PC-3 (cell line): Measurements from ENCODE around the gene GAB2. TPM values are rescaled to one million over a fixed set of nuclear protein-coding genes. Genes with fewer than 3 reads are reported as not detected.

Source experiments
- ATAC-seq: fragments of 200-7000 bp; cut with Tn5 transposase; 2 replicates; pipeline ENCODE4 v1.9.1; 2020; ENCODE audit warnings: mild to moderate bottlenecking, moderate library complexity
- BruUV-seq: library from RNA; stranded (reverse); fragments of 400-500 nt; replicated peaks from 2 replicates; lab custom pipeline; 2021; lab: Mats Ljungman, UMichigan
- CTCF ChIA-PET: fragments of 300-600 bp; sonication (Branson Sonifier 250); formaldehyde crosslinking; loops from one replicate; lab custom pipeline; 2022; ENCODE audit warnings: antibody characterized with exemption; lab: Charles Lee
- POLR2A ChIA-PET: fragments of 300-600 bp; sonication (Branson Sonifier 250); formaldehyde crosslinking; loops from one replicate; lab custom pipeline; 2022; ENCODE audit warnings: antibody characterized with exemption; ENCODE audit not compliant: unreplicated experiment; lab: Charles Lee
- DNase-seq: peaks from one replicate; pipeline ENCODE4 v3.0.0-alpha.2; 2015
- H2AFZ ChIP-seq: fragments of 300-600 bp; sonication (generic); 2 replicates; pipeline ENCODE4 v1.6.0; 2016; ENCODE audit warnings: antibody characterized with exemption, low read length
- H3F3A ChIP-seq: fragments of 300-600 bp; sonication (generic); one replicate; pipeline ENCODE4 v1.6.0; 2017; ENCODE audit warnings: antibody characterized with exemption, low read length, control low read depth, mild to moderate bottlenecking; ENCODE audit not compliant: unreplicated experiment
- H3K27ac ChIP-seq: fragments of 300-600 bp; sonication (generic); 2 replicates; pipeline ENCODE4 v1.5.1; 2016; ENCODE audit warnings: mild to moderate bottlenecking, low read length
- H3K27me3 ChIP-seq: fragments of 300-600 bp; sonication (generic); 2 replicates; pipeline ENCODE4 v1.6.1; 2016; ENCODE audit warnings: low read length, mixed read lengths
- H3K36me3 ChIP-seq: fragments of 300-600 bp; sonication (generic); 2 replicates; pipeline ENCODE4 v1.6.1; 2016; ENCODE audit warnings: low read depth, mixed run types, low read length, mixed read lengths
- H3K4me1 ChIP-seq: fragments of 300-600 bp; sonication (generic); 2 replicates; pipeline ENCODE4 v1.5.1; 2016; ENCODE audit warnings: low read length; ENCODE audit not compliant: insufficient read depth
- H3K4me2 ChIP-seq: fragments of 300-600 bp; sonication (generic); 2 replicates; pipeline ENCODE4 v1.6.0; 2016; ENCODE audit warnings: low read length
- H3K4me3 ChIP-seq: fragments of 300-600 bp; sonication (generic); 2 replicates; pipeline ENCODE4 v1.5.1; 2016; ENCODE audit warnings: mild to moderate bottlenecking, low read length, mixed read lengths
- H3K79me2 ChIP-seq: fragments of 300-600 bp; sonication (generic); 2 replicates; pipeline ENCODE4 v1.6.1; 2017; ENCODE audit warnings: low read length, mixed read lengths
- H3K9ac ChIP-seq: fragments of 300-600 bp; sonication (generic); 2 replicates; pipeline ENCODE4 v1.6.0; 2016; ENCODE audit warnings: mild to moderate bottlenecking, low read length
- H3K9me2 ChIP-seq: fragments of 300-600 bp; sonication (generic); replicated peaks from 2 replicates; pipeline ENCODE4 v1.6.1; 2016; ENCODE audit warnings: mixed run types, low read length, mixed read lengths
- H3K9me3 ChIP-seq: fragments of 300-600 bp; sonication (generic); 2 replicates; pipeline ENCODE4 v1.6.1; 2016; ENCODE audit warnings: low read length, mixed read lengths
- H4K20me1 ChIP-seq: fragments of 300-600 bp; sonication (generic); 2 replicates; pipeline ENCODE4 v1.6.1; 2016; ENCODE audit warnings: low read length, mixed read lengths
- CTCF ChIP-seq: fragments of 300-600 bp; sonication (generic); conservative IDR thresholded peaks from 2 replicates; pipeline ENCODE4 v1.5.1; 2017; ENCODE audit warnings: antibody characterized with exemption, low read depth, mild to moderate bottlenecking, low read length
- EZH2 ChIP-seq: fragments of 300-600 bp; sonication (generic); IDR thresholded peaks from one replicate; pipeline ENCODE4 v1.6.1; 2017; ENCODE audit warnings: antibody characterized with exemption, mild to moderate bottlenecking, low read length; ENCODE audit not compliant: unreplicated experiment
- EZH2phosphoT487 ChIP-seq: fragments of 300-600 bp; sonication (generic); IDR thresholded peaks from 2 replicates; pipeline ENCODE4 v1.6.1; 2018; ENCODE audit warnings: mild to moderate bottlenecking, antibody characterized with exemption, low read length, borderline replicate concordance
- intact Hi-C: fragments of 100-400 bp; cut with micrococcal nuclease; formaldehyde crosslinking; loops from 2 replicates; pipeline ENCODE4 v1.9.0; 2023
- total RNA-seq: library from RNA; depleted of rRNA; stranded (reverse); fragments of >200 nt; gene quantifications from 2 replicates; pipeline ENCODE4 v1.2.3, GENCODE V29; 2014

GAB2 gene
- total RNA-seq, 1 experiment from 2014 or later: 7.1 TPM

GRCh38 chr11:78402847-78403246, 14.8 kb downstream of the GAB2 start:
- no TSS peak for BruUV-seq
- H3K79me2 ChIP-seq: peaks cover 19% of the 10 kb centered on the region
- no peaks in the 10 kb centered on the region for H3K9me3 ChIP-seq
- peaks cover 8% of the 10 kb centered on the region for H3K4me1 ChIP-seq
- intact Hi-C loops: no loop called here
- no peak overlapping the region for H3K4me2 ChIP-seq
- no peak overlapping the region for H2AFZ ChIP-seq
- H3K9me2 ChIP-seq: no peaks in the 10 kb centered on the region
- no peaks in the 10 kb centered on the region for H3F3A ChIP-seq
- CTCF ChIA-PET: no interaction called here
- no peak for ATAC-seq
- H4K20me1 ChIP-seq: no peaks in the 10 kb centered on the region
- no peak overlapping the region for H3K4me3 ChIP-seq
- no peaks in the 10 kb centered on the region for H3K27me3 ChIP-seq
- TF ChIP-seq EZH2: no peak
- no peak for TF ChIP-seq CTCF
- no peak for TF ChIP-seq EZH2phosphoT487
- H3K27ac ChIP-seq: no peak overlapping the region
- H3K36me3 ChIP-seq: no peaks in the 10 kb centered on the region
- POLR2A ChIA-PET: no interaction called here
- no peak for DNase-seq
- H3K9ac ChIP-seq: no peak overlapping the region

DNA sequence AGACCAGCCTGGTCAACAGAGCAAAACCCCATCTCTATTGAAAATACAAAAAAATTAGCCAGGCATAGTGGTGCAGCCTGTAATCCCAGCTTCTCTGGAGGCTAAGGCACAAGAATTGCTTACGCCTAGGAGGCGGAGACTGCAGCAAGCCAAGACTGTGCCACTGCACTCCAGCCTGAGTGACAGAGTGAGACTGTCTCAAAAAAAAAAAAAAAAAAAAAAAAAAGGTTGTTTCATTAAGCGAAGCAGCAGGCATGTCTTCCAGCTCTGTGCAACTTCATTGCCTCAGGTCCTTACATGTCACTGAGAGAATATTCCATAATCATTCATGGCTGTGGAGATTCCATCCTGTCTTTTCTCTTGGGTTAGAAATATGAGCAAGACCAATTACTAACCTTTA, 16.9 kb downstream of the GAB2 start:
- Histone ChIP-seq H3K27me3 (no peaks in the 10 kb centered on the region), H3K27ac (no peak overlapping the region), H3K4me2 (no peak overlapping the region), H2AFZ (no peak overlapping the region), H3K9me2 (no peaks in the 10 kb centered on the region), H3K36me3 (no peaks in the 10 kb centered on the region), H3K79me2 (peaks cover 18% of the 10 kb centered on the region; the same call in 1 of the 2 replicates), H3F3A (no peaks in the 10 kb centered on the region), H3K4me1 (no peaks in the 10 kb centered on the region), H3K4me3 (no peak overlapping the region), H3K9me3 (no peaks in the 10 kb centered on the region), H4K20me1 (no peaks in the 10 kb centered on the region), H3K9ac (no peak overlapping the region)
- no TSS peak for BruUV-seq
- TF ChIP-seq CTCF (no peak), EZH2phosphoT487 (no peak), EZH2 (no peak)
- POLR2A ChIA-PET: no interaction called here
- DNase-seq (no peak), ATAC-seq (no peak)
- intact Hi-C loops: no loop called here
- CTCF ChIA-PET: no interaction called here

GRCh38 chr11:78400116-78400515, 17.5 kb downstream of the GAB2 start:
- Histone ChIP-seq H3K4me1 (no peaks in the 10 kb centered on the region), H3F3A (no peaks in the 10 kb centered on the region), H3K4me3 (no peak overlapping the region), H4K20me1 (no peaks in the 10 kb centered on the region), H2AFZ (no peak overlapping the region), H3K9ac (no peak overlapping the region), H3K4me2 (no peak overlapping the region), H3K79me2 (0 out of 2 replicates have a peak, but pooled peaks cover 13% of the 10 kb centered on the region), H3K9me2 (no peaks in the 10 kb centered on the region), H3K36me3 (no peaks in the 10 kb centered on the region), H3K9me3 (no peaks in the 10 kb centered on the region), H3K27me3 (no peaks in the 10 kb centered on the region), H3K27ac (no peak overlapping the region)
- intact Hi-C loops: no loop called here
- no peak for ATAC-seq
- TF ChIP-seq EZH2phosphoT487: no peak
- TF ChIP-seq CTCF: no peak
- BruUV-seq: no TSS peak
- no peak for DNase-seq
- CTCF ChIA-PET: no interaction called here
- POLR2A ChIA-PET: no interaction called here
